DOHH2 (cell line): ENCODE measurements around the gene C1QTNF1.

Experiments
- H3F3A ChIP-seq: fragments of 200-600 bp; sonication (generic), shearing (Covaris generic); 2 replicates; pipeline ENCODE4 v1.6.0; 2016; ENCODE audit warnings: antibody characterized with exemption, mild to moderate bottlenecking; ENCODE audit not compliant: control insufficient read depth, insufficient read depth
- H3K27ac ChIP-seq: fragments of 200-600 bp; sonication (generic); 2 replicates; pipeline ENCODE4 v1.5.1; 2014; ENCODE audit warnings: low read depth, mild to moderate bottlenecking, low read length, moderate library complexity
- H3K27me3 ChIP-seq: fragments of 200-600 bp; sonication (generic); 2 replicates; pipeline ENCODE4 v1.6.1; 2014; ENCODE audit warnings: mild to moderate bottlenecking, low read length, mixed read lengths; ENCODE audit not compliant: control insufficient read depth
- H3K36me3 ChIP-seq: fragments of 200-600 bp; sonication (generic); 2 replicates; pipeline ENCODE4 v1.6.1; 2014; ENCODE audit warnings: mild to moderate bottlenecking, low read length, moderate library complexity, mixed read lengths; ENCODE audit not compliant: control insufficient read depth
- H3K4me1 ChIP-seq: fragments of 200-600 bp; sonication (generic); 2 replicates; pipeline ENCODE4 v1.6.1; 2014; ENCODE audit warnings: mild to moderate bottlenecking, low read length, mixed read lengths; ENCODE audit not compliant: control insufficient read depth
- H3K4me2 ChIP-seq: fragments of 200-600 bp; sonication (generic); 2 replicates; pipeline ENCODE4 v1.6.0; 2014; ENCODE audit warnings: mild to moderate bottlenecking, low read length, moderate library complexity
- H3K4me3 ChIP-seq: fragments of 200-600 bp; sonication (generic); 2 replicates; pipeline ENCODE4 v1.5.1; 2014; ENCODE audit warnings: mild to moderate bottlenecking, low read length, mixed read lengths
- H3K79me2 ChIP-seq: fragments of 200-600 bp; sonication (generic); 2 replicates; pipeline ENCODE4 v1.6.1; 2014; ENCODE audit warnings: mild to moderate bottlenecking, low read length, mixed read lengths; ENCODE audit not compliant: control insufficient read depth
- H3K9me2 ChIP-seq: fragments of 200-600 bp; sonication (generic); replicated peaks from 2 replicates; pipeline ENCODE4 v1.6.1; 2014; ENCODE audit warnings: mild to moderate bottlenecking, low read length, mixed read lengths; ENCODE audit not compliant: control insufficient read depth
- H3K9me3 ChIP-seq: fragments of 200-600 bp; sonication (generic); 2 replicates; pipeline ENCODE4 v1.6.1; 2014; ENCODE audit warnings: antibody characterized with exemption, low read length, mixed read lengths; ENCODE audit not compliant: control insufficient read depth, insufficient read depth
- H4K20me1 ChIP-seq: fragments of 200-600 bp; sonication (generic); 2 replicates; pipeline ENCODE4 v1.6.0; 2014; ENCODE audit warnings: low read depth, mild to moderate bottlenecking, antibody characterized with exemption, low read length, moderate library complexity; ENCODE audit not compliant: control insufficient read depth, insufficient read depth
- CTCF ChIP-seq: fragments of 200-600 bp; sonication (generic); IDR thresholded peaks from one replicate; pipeline ENCODE4 v1.5.1; 2014; ENCODE audit warnings: antibody characterized with exemption, mild to moderate bottlenecking, low read depth, low read length; ENCODE audit not compliant: poor library complexity, severe bottlenecking
- EZH2phosphoT487 ChIP-seq: fragments of 200-600 bp; sonication (generic); IDR thresholded peaks from 2 replicates; pipeline ENCODE4 v1.6.1; 2017; ENCODE audit warnings: borderline replicate concordance, mild to moderate bottlenecking, antibody characterized with exemption, low read length, moderate library complexity, mixed read lengths

C1QTNF1 gene

GRCh38 chr17:79024901-79025737 is 1.1 kb downstream of the C1QTNF1 start:
- Histone ChIP-seq H3K4me3 (no peak overlapping the region), H3F3A (no peaks in the 10 kb centered on the region), H3K9me3 (no peaks in the 10 kb centered on the region), H4K20me1 (no peaks in the 10 kb centered on the region), H3K4me2 (no peak overlapping the region), H3K9me2 (no peaks in the 10 kb centered on the region), H3K27ac (no peak overlapping the region), H3K27me3 (peaks cover 62% of the 10 kb centered on the region), H3K4me1 (peaks cover 4% of the 10 kb centered on the region; the same call in 1 of the 2 replicates), H3K36me3 (no peaks in the 10 kb centered on the region), H3K79me2 (no peaks in the 10 kb centered on the region)
- no peak for TF ChIP-seq CTCF
- TF ChIP-seq EZH2phosphoT487: no peak

- Histone ChIP-seq H4K20me1 (no peaks in the 10 kb centered on the region), H3K27ac (no peak overlapping the region), H3K9me3 (no peaks in the 10 kb centered on the region), H3K27me3 (peaks cover 52% of the 10 kb centered on the region), H3K4me3 (no peak overlapping the region), H3K4me2 (no peak overlapping the region), H3K36me3 (no peaks in the 10 kb centered on the region), H3K79me2 (no peaks in the 10 kb centered on the region), H3K4me1 (peaks cover 4% of the 10 kb centered on the region; the same call in 1 of the 2 replicates), H3K9me2 (no peaks in the 10 kb centered on the region), H3F3A (no peaks in the 10 kb centered on the region)
- TF ChIP-seq EZH2phosphoT487: no peak
- no peak for TF ChIP-seq CTCF
Observed at GRCh38 chr17:79026376-79027273, 2.7 kb downstream of the C1QTNF1 start.

- TF ChIP-seq CTCF (no peak), EZH2phosphoT487 (no peak)
- no peaks in the 10 kb centered on the region for H3K9me3 ChIP-seq
- no peaks in the 10 kb centered on the region for H4K20me1 ChIP-seq
- no peak overlapping the region for H3K4me3 ChIP-seq
- no peaks in the 10 kb centered on the region for H3K9me2 ChIP-seq
- H3K4me1 ChIP-seq: peaks cover 4% of the 10 kb centered on the region; the same call in 1 of the 2 replicates
- H3K27me3 ChIP-seq: peaks cover 49% of the 10 kb centered on the region
- no peak overlapping the region for H3K4me2 ChIP-seq
- no peak overlapping the region for H3K27ac ChIP-seq
- no peaks in the 10 kb centered on the region for H3K79me2 ChIP-seq
- H3F3A ChIP-seq: no peaks in the 10 kb centered on the region
- no peaks in the 10 kb centered on the region for H3K36me3 ChIP-seq
Observed at GRCh38 chr17:79027274-79027924, 3.4 kb downstream of the C1QTNF1 start.
